ENCODE measurements around the gene FXYD7.
"Not testable (repeated sequence)": the region's sequence is repeated elsewhere in the genome, so short reads cannot be mapped to it uniquely, and the experiment has no call there.

The FXYD7 gene

DNA sequence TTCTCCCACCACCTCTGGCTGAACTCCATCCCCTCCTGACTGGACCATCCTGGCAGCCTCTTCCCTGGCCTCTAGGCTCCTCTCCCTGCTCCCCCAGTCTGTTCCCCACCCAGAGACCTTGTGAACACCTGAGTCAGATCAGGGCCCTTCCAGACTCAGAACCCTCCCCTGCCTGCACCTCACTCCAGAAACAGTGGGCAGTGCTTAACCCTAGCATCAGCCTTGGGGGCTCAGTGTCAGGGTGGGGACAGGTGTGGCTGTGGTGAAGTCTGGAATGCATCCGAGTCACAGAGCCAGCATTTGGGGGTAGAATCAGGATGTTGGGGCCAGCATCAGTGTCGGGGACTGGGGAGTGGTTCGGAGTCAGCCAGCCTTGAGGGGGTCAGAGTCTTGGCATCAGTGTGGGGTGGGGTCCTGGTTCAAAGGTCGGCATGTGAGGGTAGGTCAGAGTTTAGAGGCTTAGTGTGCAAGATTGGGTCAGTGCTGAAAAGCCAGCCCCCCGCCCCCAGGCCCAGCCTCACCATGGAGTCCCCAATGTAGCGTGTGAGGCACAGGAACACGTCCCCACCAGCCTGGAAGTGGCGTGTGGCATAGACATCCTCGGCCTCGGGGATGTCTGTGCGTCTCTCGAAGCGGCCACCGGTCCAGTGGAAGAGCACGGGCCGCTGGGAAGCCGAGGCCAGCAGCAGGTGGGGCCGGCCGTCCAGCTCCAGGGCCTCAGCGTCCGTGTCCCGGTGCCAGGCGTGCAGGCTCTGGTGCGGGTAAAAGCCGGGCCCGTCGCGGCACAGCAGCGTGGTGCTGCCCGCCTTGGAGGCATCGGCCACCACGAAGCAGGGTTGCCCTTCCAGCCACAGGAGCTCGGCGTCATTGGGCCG is 17.1 kb upstream of the FXYD7 start:
- ChIA-PET POLR2A (no interaction called here), CTCF (interaction anchor here (0.9 to 7.0 kb wide), 4 partner anchors 10 to 130 kb away, joined by 4 to 58 read pairs (median 7); partner anchors contain the start of gene LGI4)
- DNase-seq (ENCODE audit: extremely low spot score), result no peak
- no peak for TF ChIP-seq CTCF (IDR thresholded peaks at IDR 0.05; ENCODE audit: control extremely low read depth, extremely low read depth, low read depth, missing control alignments)

- ChIA-PET POLR2A (no interaction called here), CTCF (interaction anchor here (0.9 to 7.0 kb wide), 4 partner anchors 9 to 131 kb away, joined by 4 to 58 read pairs (median 6); partner anchors contain the start of gene LGI4)
- no peak for DNase-seq (ENCODE audit: extremely low spot score)
- TF ChIP-seq CTCF (IDR thresholded peaks at IDR 0.05; ENCODE audit: control extremely low read depth, extremely low read depth, low read depth, missing control alignments), result no peak
Measured at GRCh38 chr19:35126624-35126959, 16.5 kb upstream of the FXYD7 start.

DNA sequence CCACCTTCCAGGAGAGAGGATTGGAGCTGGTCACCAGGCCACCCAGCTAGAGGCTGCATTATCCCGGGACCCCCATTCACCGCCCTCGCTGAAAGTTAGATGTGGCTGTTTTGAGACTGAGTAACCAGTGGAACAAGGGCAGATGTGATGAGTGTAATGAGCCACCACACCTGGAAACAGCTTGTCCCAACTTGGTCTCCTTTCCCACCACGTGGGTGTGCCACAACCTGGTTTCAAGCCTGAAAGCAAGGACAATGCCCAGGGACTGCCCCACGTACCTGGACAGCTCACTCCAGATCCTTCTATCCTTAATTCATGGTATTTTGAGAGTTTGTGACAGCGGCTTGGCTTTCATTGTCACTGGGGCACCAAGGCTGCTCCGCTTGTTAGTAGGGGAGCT is 15.2 kb upstream of the FXYD7 start:
- DNase-seq (ENCODE audit: extremely low spot score), result no peak
- POLR2A ChIA-PET, result interaction anchor here (0.6 kb wide), 1 partner anchor 77 kb away, joined by 4 read pairs; no protein-coding TSS in a partner anchor
- TF ChIP-seq CTCF (IDR thresholded peaks at IDR 0.05; ENCODE audit: control extremely low read depth, extremely low read depth, low read depth, missing control alignments), result no peak
- CTCF ChIA-PET, result interaction anchor here (1.1 to 7.0 kb wide), 5 partner anchors 8 to 132 kb away, joined by 4 to 58 read pairs (median 6); partner anchors contain the start of gene LGI4

DNA sequence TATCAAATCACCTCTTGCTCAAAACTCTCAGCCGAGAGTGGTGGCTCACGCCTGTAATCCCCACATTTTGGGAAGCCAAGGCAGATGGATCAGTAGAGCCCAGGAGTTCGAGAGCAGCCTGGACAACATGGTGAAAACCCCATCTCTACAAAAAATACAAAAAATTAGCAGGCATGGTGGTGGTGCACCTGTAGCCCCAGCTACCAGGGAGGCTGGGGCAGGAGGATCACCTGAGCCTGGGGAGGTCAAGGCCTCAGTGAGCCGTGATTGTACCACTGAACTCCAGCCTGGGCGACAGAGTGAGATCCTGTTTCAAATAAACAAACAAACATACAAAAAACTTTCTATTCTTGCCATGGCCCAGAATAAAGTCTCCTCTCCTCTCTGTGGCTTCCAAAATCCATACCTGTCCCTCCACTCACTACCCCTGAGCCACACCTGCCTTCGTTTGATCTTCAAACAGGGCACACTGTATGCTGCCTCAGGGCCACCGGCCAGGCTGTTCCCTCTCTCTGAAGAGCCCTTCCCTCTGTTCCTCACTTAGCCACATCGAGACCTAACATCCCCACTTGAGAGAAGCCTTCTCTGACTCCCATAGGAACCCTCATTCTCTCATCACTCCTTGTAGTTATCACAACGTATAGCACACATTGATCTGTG is 14.5 kb upstream of the FXYD7 start:
- no peak for DNase-seq (ENCODE audit: extremely low spot score)
- ChIA-PET CTCF (interaction anchor here (1.2 to 7.0 kb wide), 3 partner anchors 7 to 62 kb away, joined by 6 to 58 read pairs (median 7); partner anchors contain the start of gene LGI4), POLR2A (no interaction called here)
- TF ChIP-seq CTCF (IDR thresholded peaks at IDR 0.05; ENCODE audit: control extremely low read depth, extremely low read depth, low read depth, missing control alignments), result no peak

- POLR2A ChIA-PET; DNase-seq (ENCODE audit: extremely low spot score); CTCF ChIA-PET: not testable (repeated sequence)
Measured at GRCh38 chr19:35129724-35130274, 13.3 kb upstream of the FXYD7 start.

DNA sequence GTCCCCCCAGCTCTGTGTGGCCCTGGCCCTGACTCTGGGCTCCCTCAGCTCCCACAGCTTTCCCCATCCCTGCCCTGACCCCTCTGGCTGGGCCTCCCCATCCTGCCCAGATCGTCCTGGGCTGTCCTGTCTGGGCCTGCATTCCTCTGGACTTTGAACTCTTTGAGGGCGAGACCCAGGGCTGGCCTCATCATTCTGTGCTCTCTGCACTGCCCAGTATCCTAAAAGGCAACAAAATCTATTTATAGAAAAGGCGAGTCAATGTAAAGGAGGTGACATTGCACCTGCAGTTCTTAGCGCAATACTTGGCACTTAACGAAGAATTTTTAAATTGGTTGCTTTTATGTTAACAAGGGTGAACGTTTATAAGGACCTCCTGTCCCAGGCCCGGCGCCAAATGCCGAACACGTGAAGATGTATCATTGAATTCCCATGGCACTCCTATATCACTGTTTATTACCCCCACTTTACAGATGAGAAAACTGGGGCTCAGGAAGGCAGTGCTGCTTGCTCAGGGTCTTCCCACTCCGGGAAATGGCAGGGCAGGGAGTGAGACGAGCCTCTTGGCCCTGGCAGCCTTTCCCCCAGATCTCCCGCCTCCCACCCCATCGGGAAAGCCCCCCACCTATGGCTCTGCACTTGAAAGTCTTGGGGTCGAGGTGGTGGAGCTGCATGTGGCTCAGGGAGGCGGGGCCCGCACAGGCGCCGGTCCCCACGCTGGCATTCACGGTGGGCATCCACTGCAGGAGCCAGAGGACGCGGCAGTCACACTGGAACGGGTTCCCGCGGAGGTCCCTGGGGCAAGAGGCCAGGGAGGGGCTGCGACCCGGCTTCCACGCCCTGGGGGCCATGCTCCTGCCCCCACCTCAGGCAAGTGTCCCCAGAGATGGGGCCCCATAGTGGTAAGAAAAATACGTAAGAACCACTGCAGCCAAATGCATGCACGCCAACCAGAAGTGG is 12.0 kb upstream of the FXYD7 start:
- ChIA-PET CTCF (interaction anchor here (0.8 kb wide), 1 partner anchor 16 kb away, joined by 3 read pairs; no protein-coding TSS in a partner anchor), POLR2A (no interaction called here)
- no peak for DNase-seq (ENCODE audit: extremely low spot score)
- TF ChIP-seq CTCF (IDR thresholded peaks at IDR 0.05; ENCODE audit: control extremely low read depth, extremely low read depth, low read depth, missing control alignments), result no peak

All from GM10248 (cell line).